Measurements from ENCODE around the gene CFAP54.

Gene CFAP54

DNA sequence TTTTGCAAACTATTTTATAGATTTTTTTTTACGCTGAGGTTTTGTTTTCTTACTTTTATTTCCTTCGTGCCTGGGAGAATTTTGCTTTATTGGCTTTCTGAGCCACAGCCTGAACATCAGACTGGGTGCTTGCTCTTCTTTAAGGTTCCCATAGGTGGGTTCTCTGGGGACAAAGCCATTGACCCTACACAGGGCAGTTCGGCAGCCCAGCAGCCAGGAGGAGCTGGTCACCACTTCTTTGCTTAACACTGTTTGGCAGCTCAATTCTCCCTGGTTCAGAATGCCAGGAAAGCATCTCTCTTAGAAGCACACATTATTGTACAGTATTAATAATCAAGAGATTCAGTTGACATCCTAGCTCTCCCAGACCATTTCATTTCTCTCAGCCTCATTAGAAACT, 276.9 kb downstream of the CFAP54 start:
- DNase-seq (ENCODE audit: low spot score): no peak

DNA sequence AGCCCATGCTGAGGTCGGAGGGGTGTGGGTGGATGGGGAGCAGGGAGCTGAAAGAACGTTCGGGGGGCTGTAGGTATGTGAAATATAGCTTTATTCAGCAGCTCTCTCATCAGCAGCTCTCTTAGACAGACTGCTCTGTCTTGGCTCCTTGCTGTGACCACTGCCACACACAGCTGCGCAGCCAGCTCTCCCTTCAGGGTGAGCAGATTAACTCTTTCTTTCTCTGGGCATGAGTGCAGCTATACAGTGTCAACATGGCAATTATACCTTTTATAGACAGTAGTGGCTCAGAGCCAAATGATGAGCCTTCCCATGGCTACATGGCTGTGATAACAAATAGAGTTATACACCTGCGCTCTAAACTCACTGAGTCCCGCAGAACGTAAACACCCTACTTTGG, 280.0 kb downstream of the CFAP54 start:
- no peak for DNase-seq (ENCODE audit: low spot score)

- DNase-seq (ENCODE audit: low spot score): no peak
These were observed 281.1 kb downstream of the CFAP54 start for GRCh38 chr12:96770219-96771102.

- DNase-seq (ENCODE audit: low spot score): no peak
These were observed 283.7 kb downstream of the CFAP54 start for GRCh38 chr12:96773031-96773430.

DNA sequence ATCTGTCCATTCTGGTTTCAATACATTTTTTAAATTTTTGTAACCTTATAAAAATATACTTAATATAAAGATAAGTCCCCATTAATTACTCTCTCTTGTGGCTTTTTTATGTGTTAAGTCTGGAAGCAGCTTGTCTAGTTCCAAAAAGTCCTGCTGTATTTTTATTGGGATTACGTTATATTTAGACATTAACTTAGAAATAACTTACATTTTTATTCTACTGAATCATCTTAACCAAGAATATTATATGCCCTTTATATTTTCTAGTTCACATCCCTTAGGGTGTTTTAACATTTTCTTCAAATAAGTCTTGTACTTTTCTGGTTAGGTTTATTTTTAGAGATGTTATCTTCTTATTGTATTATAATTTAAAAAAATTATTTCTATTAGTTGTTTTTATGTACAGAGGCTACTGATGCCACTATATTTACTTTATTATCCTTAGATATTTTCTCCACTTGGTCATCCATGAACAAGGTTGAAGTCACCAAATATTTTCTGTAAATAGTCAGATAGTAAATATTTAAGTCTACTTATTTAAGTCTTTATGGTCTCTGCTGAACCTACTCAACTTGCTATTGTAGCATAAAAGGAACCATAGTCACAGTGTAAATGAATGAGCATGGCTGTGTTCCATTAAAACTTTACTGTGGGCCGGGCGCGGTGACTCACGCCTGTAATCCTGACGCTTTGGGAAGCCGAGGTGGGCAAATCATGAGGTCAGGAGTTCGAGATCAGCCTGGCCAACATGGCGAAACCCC, 285.3 kb downstream of the CFAP54 start:
- no peak for DNase-seq (ENCODE audit: low spot score)

- no peak for DNase-seq (ENCODE audit: low spot score)
These were observed 287.5 kb downstream of the CFAP54 start for GRCh38 chr12:96776908-96777307.

- no peak for DNase-seq (ENCODE audit: low spot score)
These were observed 291.0 kb downstream of the CFAP54 start for GRCh38 chr12:96780330-96780729.

DNA sequence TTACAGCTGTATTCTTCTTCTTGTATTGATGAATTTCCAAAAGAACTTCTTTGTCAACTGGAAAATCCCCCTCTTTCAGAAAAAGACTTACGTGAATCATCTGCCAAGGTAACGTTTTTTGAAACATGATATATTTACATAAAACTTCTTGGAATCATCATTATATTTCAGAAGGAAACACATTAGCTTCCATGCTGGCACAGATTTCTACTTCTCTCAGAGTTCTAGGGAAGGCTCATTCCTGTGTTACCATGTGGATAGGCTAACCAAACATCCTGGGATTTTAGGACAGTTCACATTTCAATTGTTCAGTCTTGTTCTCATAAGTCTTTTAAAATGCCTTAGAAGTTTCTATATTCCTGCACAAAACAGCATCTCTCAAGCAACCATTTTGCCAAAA, 297.4 kb downstream of the CFAP54 start:
- DNase-seq (ENCODE audit: low spot score): no peak

GRCh38 chr12:96803969-96804368, 314.6 kb downstream of the CFAP54 start:
- DNase-seq (ENCODE audit: low spot score): no peak

DNA sequence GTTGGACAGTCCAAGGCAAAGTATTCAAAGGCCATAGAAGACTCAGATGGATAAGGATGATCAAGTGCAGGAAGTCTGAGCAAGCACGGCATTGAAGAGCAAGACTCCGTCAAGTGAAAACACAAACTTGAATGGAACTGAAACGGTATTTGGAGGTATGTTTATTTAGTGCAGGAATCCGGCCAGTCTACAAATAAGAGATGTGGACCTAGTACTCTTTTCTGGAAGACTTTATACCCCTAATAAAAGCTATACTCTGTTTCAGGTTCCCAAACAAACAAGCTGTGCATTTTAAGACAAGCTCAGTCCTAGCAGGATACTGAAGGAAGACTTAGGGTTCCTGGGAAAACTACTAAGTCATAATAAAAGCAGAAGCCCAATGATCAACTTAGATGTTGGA, 316.9 kb downstream of the CFAP54 start:
- no peak for DNase-seq (ENCODE audit: low spot score)

DNA sequence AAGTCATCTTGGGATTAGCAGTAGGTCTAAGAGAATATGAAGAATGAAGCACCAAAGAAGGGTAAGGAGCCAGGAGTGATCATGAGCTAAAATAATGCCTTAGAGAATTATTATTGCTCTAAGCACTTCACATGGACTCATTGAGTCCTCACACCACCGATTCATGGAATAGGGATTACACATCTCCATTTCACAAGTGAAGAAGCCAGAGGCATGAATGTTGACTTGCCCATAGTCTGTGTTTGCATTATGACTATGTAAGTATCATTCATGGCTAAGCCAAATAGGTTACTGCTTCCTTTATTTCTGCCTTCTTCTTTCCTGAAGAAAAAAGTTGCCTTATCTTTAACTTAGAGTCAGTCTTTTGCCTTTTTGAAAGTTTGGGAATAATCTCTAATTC, 318.4 kb downstream of the CFAP54 start:
- DNase-seq (ENCODE audit: low spot score): no peak

GRCh38 chr12:96808587-96808986, 319.2 kb downstream of the CFAP54 start:
- DNase-seq (ENCODE audit: low spot score): no peak

GRCh38 chr12:96809522-96809921, 320.1 kb downstream of the CFAP54 start:
- DNase-seq (ENCODE audit: low spot score): no peak

DNA sequence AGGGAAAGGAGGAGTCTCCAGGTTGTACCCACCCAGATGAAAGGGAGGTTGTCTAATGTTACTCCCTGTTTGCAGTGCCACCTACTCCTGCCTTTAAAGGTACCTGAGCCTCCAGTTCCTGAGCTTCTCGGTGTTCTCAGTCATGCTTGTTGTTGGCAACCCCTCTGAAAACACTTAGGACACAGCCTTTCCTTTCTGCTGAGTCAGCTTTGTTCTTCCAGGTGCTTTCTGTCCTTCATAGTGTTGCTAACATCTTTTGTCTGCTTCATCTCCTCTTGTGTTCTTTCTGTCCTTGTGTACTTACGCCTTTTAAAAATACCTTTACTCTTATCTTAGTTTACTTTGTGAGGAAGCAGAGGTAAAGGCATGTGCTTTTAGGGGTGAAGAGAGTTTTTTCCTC, 320.7 kb downstream of the CFAP54 start:
- DNase-seq (ENCODE audit: low spot score): no peak

GRCh38 chr12:96810477-96810876, 321.1 kb downstream of the CFAP54 start:
- DNase-seq (ENCODE audit: low spot score): no peak

- DNase-seq (ENCODE audit: low spot score): peak; percentile 50
These were observed 321.7 kb downstream of the CFAP54 start for GRCh38 chr12:96811083-96811482.

DNA sequence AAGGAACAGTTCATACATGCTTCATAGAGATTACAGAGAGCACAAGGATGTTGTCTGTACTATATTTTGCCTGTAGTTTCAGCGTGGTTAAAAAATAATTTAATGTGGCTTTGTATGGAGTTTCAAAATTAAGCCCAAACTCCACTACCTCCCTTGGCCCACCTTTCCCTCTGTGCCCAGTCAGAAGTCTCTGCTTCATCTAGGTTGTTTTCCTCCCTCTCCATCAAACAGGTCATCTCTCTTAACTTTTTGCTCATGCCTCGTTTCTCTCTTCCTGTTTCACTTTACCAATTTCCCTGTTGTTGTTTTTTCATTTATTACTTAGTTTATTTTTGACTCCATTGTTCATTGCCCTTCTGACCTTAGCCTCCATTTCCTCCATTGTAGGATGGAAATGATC, 322.8 kb downstream of the CFAP54 start:
- DNase-seq (ENCODE audit: low spot score): no peak

DNA sequence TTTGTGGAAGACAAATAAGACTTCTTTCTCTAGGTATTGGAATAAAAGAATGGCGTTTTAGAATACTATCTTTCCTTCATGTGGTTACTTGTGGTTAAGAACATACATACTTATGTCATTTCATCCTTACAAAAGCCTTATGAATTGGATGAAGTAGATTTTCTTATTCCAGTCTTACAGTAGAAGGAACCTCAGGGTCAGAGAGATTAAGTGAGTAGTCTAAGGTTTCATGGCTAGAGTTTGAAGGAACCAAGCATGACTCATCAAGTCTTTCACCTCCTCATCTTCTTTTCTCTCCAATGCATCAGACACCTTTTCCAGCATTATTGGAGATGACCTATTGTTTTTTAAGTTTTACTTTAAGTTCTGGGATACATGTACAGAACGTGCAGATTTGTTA, 324.8 kb downstream of the CFAP54 start:
- no peak for DNase-seq (ENCODE audit: low spot score)

- no peak for DNase-seq (ENCODE audit: low spot score)
These were observed 332.2 kb downstream of the CFAP54 start for GRCh38 chr12:96821592-96821991.

DNA sequence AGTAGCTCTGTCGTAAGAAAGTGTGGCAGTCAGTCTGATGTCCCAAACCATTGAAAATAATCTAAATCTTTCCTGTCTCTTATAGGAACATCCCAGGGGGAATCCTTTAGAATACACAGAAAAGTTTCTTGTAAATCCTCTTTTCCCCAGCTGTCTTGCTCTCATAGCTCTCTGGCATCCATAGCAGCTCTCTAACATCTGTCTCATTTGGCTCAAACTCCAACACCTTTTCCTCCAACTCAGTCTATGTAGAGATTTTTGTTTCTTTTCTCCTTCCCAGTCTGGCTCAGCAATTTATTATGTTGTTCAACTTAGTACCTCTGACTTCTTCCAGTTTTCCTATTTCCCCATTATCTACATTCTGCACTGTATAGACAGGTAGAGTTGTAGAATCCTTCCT, 333.3 kb downstream of the CFAP54 start:
- DNase-seq (ENCODE audit: low spot score): no peak

DNA sequence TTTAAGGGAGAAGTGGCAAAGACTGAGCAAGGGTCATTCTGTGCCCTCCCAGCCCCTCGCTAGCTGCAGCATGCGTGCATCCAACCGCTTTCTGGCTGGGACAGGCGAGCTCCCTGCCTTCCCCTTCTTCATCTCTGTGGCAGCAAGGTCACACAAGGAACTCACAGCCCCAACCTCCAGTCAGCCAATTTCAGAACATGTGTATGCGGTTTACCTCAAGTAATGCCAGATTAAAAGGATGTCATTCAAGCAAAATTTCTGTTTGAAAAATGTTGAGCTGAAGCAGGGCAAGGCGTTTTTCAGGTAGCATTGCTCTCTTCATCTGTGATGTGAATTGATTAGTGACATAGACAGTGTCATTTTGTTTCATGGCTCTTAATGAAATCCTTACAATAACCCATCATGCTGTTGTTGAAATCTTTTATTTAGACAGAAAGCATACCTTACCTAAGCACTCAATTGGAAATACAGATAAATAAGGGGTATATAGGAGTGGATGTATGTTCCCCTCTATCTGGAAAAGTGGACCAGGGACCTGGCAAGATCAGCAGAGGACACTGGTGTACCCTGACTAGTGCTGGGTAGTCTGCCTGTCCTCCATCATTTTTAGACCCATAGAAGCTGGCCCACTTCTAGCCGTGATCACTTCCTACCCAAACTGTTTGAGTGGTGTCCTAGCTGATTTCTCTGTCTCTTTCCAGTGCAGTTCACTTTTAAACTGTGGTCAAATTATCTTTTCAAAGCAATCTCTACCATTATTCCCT, 334.9 kb downstream of the CFAP54 start:
- no peak for DNase-seq (ENCODE audit: low spot score)

- DNase-seq (ENCODE audit: low spot score): no peak
These were observed 335.5 kb downstream of the CFAP54 start for GRCh38 chr12:96824838-96825236.

Data from LoVo (cell line).